ENCODE results near the gene SMYD3.

DNA sequence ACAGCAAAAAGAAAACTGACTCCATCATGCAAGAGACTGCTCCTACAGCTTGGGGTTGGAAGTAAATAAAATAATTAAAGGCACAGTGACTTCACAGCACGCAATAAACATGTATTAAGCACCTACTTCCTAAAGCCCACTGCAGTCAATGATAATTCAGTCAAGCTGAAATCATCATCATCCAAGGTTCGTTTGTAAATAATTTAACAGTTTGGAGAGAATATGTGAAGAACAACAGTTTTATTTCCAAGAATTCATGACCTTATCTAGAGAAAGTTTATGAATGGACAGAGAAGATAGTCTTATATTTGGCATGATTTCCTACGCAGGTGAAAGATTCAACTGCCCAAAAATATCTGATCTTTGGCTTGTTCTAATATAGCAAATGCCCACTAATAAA is 86.8 kb downstream of the SMYD3 start:
- TF ChIP-seq POLR2A (IDR thresholded peaks at IDR 0.05; ENCODE audit: low read length) (no peak), GATA1 (IDR thresholded peaks at IDR 0.05; ENCODE audit: low read depth, low read length) (no peak)
